Neural crest cell (in vitro differentiated cells): ENCODE data around the gene ABTB2. TPM values are rescaled to one million over a fixed set of nuclear protein-coding genes. Genes with fewer than 3 reads are reported as not detected.

Experiments used
- DNase-seq: peaks from one replicate; pipeline ENCODE4 v3.0.0; 2021; ENCODE audit warnings: low read depth, mixed read lengths, low spot score
- H3K27ac Mint-ChIP-seq: one replicate; pipeline ENCODE4 v1.8.0; 2021; ENCODE audit warnings: mild to moderate bottlenecking, mixed read lengths; ENCODE audit not compliant: unreplicated experiment
- H3K27me3 Mint-ChIP-seq: 2 replicates; pipeline ENCODE4 v1.8.0; 2021; ENCODE audit warnings: low read depth, mild to moderate bottlenecking, mixed read lengths
- H3K36me3 Mint-ChIP-seq: 2 replicates; pipeline ENCODE4 v1.8.0; 2021; ENCODE audit warnings: low read depth, mild to moderate bottlenecking, mixed read lengths
- H3K4me1 Mint-ChIP-seq: 2 replicates; pipeline ENCODE4 v1.8.0; 2021; ENCODE audit warnings: mixed read lengths
- H3K4me3 Mint-ChIP-seq: one replicate; pipeline ENCODE4 v1.8.0; 2021; ENCODE audit warnings: mild to moderate bottlenecking, mixed read lengths
- H3K9me3 Mint-ChIP-seq: 2 replicates; pipeline ENCODE4 v1.8.0; 2021; ENCODE audit warnings: mixed read lengths
- CTCF ChIP-seq: fragments of 200-600 bp; sonication (generic); conservative IDR thresholded peaks from 2 replicates; pipeline ENCODE4 v1.5.0; 2021; ENCODE audit warnings: antibody characterized with exemption, mild to moderate bottlenecking
- total RNA-seq: library from RNA; stranded (reverse); gene quantifications from 2 replicates; pipeline ENCODE4 v1.2.1, GENCODE V29; 2021

The ABTB2 gene
- total RNA-seq, 1 donor from 2014 or later = 3.0 TPM

GRCh38 chr11:34317036-34317360 lies 40.8 kb downstream of the ABTB2 start:
- Mint-ChIP-seq H3K27ac (peak overlapping the region; percentile 94), H3K36me3 (no peaks in the 10 kb centered on the region), H3K27me3 (no peaks in the 10 kb centered on the region), H3K9me3 (no peaks in the 10 kb centered on the region), H3K4me1 (peaks cover 19% of the 10 kb centered on the region), H3K4me3 (no peak overlapping the region)
- no peak for TF ChIP-seq CTCF
- DNase-seq = no peak

- Mint-ChIP-seq H3K9me3 (no peaks in the 10 kb centered on the region), H3K27me3 (no peaks in the 10 kb centered on the region), H3K27ac (peak overlapping the region; percentile 94), H3K36me3 (no peaks in the 10 kb centered on the region), H3K4me3 (no peak overlapping the region), H3K4me1 (peaks cover 19% of the 10 kb centered on the region)
- DNase-seq = no peak
- TF ChIP-seq CTCF = no peak
Measured at GRCh38 chr11:34316347-34317035, 41.3 kb downstream of the ABTB2 start.

- Mint-ChIP-seq H3K4me1 (peaks cover 28% of the 10 kb centered on the region), H3K27me3 (no peaks in the 10 kb centered on the region), H3K9me3 (no peaks in the 10 kb centered on the region), H3K27ac (peak overlapping the region; percentile 75), H3K36me3 (no peaks in the 10 kb centered on the region), H3K4me3 (no peak overlapping the region)
- TF ChIP-seq CTCF = no peak
- DNase-seq = no peak
Measured at GRCh38 chr11:34315394-34315793, 42.4 kb downstream of the ABTB2 start.

GRCh38 chr11:34314936-34315335 lies 42.9 kb downstream of the ABTB2 start:
- no peak for TF ChIP-seq CTCF
- Mint-ChIP-seq H3K9me3 (no peaks in the 10 kb centered on the region), H3K4me3 (no peak overlapping the region), H3K4me1 (peaks cover 33% of the 10 kb centered on the region), H3K27ac (peak overlapping the region; percentile 19), H3K36me3 (no peaks in the 10 kb centered on the region), H3K27me3 (no peaks in the 10 kb centered on the region)
- DNase-seq = no peak

GRCh38 chr11:34314176-34314575 lies 43.6 kb downstream of the ABTB2 start:
- no peak for TF ChIP-seq CTCF
- no peaks in the 10 kb centered on the region for H3K36me3 Mint-ChIP-seq

More at GRCh38 chr11:34314176-34314575, 43.6 kb downstream of the ABTB2 start:
- Mint-ChIP-seq H3K4me1 (peaks cover 34% of the 10 kb centered on the region), H3K4me3 (no peak overlapping the region), H3K9me3 (no peaks in the 10 kb centered on the region), H3K27ac (no peak overlapping the region), H3K27me3 (no peaks in the 10 kb centered on the region)
- DNase-seq = no peak
